SKM-1 treated with dmso at 0.1 percent for 144 hours (cell line): ENCODE data around the gene HERC4.
A peak's percentile ranks its signal among the peaks of the same experiment; 100 is the strongest.
"Not testable (repeated sequence)": the region's sequence is repeated elsewhere in the genome, so short reads cannot be mapped to it uniquely, and the experiment has no call there.

Experiments
- DNase-seq: peaks from one replicate; lab custom pipeline; 2025; ENCODE audit not compliant: unreplicated experiment; lab: John Stamatoyannopoulos, UW

HERC4 gene

DNA sequence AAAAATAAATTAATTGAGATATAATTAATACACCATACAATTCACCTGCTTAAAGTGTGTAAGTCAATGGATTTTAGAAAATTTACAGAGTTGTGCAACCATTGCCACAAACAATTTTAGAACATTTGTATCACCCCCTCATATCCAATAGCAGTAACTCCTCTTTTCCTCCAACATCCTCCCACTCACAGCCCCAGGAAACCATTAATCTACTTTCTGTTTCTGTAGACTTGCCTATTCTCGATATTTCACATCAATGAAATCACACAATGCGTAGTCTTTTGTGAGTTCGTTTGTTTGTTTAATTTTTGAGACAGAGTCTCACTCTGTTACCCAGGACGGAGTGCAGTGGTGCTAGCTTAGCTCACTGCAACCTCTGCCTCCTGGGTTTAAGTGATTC, 13.7 kb upstream of the HERC4 start:
- no peak for DNase-seq

DNA sequence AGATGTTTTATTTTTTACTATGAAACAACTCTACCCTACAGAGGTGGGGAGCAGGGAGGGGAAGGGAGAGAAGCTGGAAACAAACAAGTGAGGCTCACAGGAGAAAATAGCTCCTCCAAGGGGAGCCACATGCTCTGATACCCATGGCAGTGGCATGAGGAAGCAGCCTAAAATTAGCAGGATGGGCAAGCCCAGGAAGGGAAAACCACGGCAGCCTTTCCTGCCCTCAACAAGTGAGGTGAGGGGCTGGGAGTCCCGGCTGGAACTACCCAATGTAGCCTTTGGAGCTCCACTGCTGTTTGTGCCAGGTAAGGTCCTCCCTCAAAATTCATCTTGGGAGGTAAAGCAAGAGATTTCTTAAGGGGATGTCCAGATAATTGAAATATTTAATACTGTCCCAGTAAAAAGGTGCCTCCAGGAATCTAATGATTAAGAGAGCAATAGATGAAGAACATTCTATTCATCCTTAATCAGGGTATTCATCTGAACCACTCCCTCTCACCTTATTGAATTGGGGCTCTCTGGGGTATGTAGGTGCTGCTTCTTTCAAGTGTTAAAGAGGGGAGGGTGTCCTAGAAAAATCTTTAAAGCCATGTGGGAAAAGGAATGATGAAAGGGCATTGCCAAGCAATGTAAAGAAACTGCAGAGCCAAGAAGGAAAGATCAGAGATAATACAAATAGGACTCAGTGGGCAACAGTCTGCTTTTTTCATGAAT, 12.8 kb upstream of the HERC4 start:
- no peak for DNase-seq

DNA sequence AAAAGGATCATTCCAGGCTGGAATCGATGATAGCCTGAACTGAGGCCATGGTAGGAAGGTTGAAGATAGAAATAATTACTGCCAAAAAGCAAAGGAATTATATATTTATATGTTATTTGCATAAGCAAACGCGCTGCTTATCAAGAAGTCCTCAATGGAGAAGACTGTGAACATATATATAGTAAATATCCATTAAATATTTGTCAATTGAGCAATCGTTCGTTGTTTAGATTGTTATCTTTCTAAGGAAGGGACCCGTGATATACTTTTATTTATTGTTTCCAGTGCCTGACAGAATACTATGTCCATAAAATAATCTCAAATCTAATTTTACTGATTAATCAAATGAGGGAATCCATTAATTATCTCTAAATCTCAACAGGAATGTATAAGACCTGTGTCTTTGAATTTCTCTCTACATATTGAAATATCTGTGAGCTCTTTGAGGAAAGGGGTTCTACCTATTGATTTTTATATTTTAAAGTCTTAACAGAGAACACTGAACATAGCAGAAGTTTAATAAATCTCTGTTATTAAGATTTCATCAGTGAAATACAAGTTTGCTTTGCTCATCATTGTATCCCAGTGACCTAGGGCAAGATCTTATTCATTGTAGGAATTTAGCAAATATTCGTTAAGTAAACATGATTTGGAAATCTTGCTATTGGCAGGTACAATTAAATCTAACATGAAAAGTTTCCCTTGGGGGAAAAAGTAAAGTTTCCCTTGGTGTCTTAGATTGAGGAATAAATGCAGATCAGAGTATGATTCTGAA, 12.0 kb upstream of the HERC4 start:
- no peak for DNase-seq

DNA sequence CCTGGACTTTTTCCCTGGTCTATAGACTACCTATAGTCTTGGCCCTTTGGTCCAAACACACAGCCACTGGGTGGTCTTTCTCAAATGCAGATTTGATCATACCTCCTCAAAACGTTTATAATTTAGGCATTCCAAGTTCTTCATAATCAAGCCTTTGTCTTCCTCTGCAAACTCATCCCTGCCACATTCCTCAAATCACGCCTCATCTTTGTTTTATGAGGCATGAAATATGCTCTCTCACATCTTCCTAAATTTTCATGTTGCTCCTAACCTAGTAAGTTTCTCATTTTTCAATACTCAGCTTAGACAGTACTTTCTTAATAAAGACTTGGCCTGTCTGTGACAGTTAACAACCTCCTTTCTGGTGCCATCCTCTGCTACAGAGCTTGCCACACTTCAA, 10.9 kb upstream of the HERC4 start:
- DNase-seq: no peak

DNA sequence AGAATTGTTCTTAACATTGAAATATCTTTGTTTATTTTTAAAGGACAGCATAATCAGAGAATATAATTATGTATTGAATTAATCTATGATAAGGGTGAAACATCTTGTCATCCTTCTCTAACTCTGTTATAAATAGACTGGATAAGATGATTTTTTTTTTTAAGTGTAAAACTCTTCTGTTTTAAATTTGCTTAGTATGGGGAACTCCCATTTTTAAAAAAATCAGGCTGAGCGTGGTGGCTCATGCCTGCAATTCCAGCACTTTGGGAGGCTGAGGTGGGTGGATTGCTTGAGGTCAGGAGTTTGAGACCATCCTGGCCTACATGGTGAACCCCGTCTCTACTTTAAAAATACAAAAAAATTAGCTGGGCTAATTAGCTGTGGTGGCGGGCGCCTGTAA, 9.4 kb upstream of the HERC4 start:
- no peak for DNase-seq

DNA sequence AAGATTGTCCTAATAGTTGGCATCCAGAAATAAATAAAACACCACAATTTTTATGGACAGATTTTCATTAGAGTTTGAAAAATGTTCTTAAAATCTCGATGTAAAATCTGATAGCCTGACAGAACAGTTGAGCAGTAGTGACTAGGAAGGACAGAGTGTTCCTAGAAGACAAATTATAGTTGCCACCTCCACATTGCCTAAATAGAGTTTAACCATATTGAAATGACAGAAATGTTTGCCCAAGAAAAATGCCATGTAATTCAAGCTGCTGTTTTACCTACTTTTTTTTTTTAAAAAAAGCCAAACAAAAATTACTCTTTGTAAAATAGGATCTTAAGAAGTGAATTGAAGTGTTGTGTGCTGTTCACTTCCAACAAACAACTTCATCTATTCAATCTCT, 8.9 kb upstream of the HERC4 start:
- DNase-seq: no peak

DNA sequence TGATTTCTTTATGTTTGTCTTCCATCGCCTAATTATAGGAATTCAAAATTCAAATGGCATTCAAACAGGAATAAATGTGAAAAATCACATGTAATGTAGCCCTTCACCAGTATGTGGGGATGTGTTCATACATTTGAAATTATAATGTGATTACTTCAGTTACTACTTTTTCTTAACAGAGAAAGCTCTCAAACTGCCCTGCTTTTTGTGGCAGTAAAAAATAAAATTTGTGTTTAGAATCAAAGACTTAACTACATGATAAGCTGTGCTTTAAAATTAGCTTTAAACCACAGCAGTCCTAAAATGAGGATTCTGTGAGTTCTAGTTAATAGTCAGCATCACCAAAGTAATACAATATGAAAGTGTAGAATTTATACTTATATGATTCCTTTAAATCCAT, 7.8 kb upstream of the HERC4 start:
- no peak for DNase-seq

DNA sequence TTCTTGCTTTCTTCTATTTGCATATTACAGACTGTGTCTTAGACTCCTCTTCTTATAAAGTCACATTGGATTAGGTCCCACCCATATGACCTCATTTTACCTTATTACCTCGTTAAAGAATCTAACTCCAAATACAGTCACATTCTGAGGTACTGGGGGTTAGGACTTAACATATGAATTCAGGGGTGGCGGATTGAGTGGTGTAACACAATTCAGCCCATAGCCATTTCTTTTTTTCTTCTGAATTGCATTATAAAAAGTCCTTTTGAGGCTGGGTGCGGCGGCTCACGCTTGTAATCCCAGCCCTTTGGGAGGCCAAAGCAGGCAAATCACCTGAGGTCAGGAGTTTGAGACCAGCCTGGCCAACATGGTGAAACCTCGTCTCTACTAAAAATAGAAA, 6.8 kb upstream of the HERC4 start:
- no peak for DNase-seq

DNA sequence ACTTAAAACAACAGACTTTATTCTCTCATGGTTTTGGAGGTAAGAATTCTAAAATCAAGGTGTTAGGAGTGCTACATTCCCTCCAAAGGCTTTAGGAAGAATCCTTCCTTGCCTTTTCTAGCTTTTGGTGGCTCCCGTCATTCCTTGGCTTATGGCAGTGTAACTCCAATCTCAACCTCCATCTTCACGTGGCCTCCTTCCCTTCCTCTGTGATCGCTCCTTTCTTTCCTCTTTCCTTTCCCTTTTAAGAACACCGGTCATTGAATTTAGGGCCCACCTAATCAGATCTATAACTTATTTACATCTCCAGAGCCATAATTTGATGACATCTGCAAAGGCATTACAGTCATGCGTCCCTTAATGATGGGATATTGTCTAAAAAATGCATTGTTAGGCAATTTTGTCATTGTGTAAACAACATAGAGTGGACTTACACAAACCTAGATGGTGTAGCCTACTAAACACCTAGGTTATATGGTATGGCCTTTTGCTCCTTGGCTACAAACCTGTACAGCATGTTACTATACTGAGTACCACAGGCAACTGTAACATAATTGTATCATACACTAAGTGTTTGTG, 5.9 kb upstream of the HERC4 start:
- no peak for DNase-seq

DNA sequence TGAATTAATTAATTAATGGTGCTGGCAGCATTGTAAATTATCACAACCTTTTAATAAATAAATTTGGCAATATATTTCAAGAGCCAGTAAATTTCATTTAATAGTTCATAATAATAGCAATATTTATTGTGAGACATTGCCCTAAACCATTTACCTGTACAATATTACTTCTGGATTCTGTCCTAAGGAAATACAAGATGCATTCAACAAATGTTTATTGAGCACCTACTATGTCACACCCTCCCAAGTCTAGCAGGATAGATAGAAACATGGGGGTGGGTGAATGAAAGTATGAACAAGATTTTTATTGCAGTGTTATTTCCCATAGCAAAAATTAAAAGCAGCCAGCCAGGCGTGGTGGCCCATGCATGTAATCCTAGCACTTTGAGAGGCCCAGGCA, 4.4 kb upstream of the HERC4 start:
- DNase-seq: no peak

DNA sequence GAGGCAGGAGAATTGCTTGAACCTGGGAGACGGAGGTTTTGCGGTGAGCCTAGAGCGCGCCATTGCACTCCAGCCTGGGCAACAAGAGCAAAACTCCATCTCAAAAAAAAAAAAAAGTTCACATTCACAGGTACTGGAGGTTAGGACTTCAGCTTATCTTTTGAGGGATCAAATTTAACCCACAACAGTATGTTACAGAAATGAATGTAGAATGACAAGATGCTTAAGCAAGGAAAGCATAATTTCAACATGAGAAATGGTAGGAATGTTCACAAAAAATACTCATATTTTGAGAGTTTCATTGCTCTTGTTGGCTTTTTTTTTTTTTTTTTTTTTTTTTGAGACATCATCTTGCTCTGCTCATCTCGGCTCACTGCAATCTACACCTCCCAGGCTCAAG, 1.9 kb upstream of the HERC4 start:
- no peak for DNase-seq

DNA sequence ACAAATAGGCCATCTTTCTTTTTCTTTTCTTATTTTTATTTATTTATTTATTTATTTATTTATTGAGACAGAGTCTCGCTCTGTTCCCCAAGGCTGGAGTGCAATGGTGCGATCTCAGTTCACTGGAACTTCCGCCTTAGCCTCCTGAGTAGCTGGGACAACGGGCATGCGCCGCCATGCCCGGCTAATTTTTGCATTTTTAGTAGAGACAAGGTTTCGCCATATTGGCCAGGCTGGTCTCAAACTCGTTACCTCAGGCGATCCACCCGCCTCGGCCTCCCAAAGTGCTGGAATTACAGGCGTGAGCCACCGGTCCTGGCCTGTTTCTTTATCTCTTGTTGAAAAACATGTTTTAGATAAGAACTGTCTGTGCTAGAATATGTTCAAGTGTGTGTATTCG, 998 bp upstream of the HERC4 start:
- DNase-seq: not testable (repeated sequence)

DNA sequence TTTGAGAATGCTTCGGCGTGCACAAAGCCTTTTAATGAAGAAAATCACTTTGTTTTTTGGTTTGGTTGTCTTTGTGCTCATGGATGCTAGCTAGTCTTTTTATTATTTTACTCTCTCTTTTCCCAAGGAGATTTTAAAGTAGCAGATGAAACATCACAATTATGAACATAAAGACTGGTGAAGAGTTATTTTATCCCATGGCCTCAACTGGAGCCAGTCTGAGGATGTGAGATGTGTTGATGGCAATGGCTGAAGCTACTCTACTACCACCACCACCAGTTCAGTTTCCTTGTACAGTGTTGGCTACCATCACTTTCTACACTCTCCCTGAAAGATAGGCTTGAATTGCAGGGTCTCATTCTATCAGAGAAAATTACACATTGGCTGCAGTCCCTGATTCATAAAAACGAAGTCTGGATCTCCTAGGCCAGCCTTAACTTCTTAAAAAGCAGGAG, 494 bp upstream of the HERC4 start:
- no peak for DNase-seq

DNA sequence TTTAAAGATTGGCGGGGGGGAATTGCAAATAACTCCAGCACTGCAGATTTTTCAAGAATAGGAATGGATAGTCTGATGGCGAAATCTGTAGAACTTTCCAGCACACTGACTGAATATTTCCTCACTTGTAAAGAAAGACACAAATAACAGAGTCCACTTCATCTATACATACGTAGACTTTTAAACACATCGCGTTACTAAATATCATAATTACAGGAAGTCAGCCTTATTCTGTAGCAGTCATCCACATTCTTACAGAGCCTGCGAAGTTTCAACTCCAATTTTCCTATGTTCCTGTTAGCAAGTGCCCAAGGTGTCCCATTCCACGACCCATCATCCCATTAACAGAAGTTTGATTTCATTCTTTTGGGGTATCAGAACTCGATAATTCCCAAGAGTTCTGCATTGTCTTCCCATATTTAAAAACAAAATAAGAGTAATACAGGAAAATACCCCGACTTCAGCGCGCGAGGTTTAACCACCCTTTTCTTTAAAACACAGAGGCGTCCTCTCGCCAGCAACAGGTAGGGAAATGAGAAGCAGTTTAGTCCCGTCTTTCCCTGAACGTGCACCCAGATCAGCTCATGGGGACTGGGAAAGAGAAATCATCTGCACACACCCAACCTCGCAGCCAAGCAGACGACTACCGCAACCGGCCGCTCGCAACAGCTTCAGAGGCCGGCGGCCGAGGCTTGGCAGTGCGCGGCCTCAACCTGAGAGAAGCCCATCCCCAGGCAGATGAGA, 880 bp downstream of the HERC4 start:
- DNase-seq: peak; percentile 19

DNA sequence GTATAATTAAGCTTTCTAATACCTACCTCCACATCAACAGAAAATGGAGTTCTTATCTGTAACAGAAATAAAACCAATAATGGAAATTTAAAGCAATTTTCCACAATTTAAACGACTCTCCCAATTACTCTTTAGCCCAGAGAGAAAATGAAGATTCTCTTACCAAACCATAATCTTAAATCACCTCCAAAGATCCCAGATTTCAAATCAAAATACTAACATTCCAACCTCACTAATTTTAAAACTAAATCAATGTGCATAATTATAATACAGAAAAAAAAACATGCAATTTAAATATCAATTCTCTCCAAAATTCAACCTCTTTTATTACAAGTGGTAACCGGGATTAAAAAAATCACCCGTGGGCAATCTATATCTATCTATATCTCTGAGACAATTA, 1.5 kb downstream of the HERC4 start:
- no peak for DNase-seq

DNA sequence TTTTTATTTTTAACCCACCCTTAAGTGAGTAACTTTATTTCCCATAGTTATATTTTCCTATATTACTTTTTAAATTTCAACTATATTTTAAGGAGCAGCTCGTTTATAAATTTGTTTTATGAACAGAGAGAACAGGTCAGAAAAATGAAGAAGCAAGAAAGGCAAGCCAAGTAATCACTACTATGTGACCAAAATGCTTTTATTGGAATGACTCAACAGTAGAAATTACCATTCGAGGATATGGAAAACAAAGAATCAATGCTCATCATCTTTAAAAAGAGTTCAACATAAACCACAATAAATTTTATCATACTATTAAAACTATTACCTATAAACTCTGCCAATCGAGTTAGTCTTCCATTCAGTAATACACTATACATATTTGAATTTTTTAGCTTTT, 7.6 kb downstream of the HERC4 start:
- no peak for DNase-seq

DNA sequence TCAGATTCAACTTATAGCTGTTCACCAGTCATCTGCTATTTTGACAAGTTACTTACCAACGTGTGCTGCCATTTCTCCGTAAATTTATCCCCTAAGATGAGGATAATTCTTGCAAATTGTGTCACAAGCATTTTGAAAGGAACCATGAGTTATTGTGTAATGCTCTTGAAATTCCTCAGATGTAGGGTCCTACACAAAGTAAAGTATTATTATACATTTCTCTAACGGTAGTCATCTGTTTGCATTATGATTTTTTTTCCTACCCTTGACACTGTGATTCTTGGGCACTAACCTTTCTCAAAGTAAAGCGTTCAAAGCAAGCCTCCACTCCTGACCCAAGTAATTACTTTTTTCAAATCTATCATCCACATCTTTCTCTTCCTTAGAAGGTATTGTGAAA, 8.1 kb downstream of the HERC4 start:
- no peak for DNase-seq

DNA sequence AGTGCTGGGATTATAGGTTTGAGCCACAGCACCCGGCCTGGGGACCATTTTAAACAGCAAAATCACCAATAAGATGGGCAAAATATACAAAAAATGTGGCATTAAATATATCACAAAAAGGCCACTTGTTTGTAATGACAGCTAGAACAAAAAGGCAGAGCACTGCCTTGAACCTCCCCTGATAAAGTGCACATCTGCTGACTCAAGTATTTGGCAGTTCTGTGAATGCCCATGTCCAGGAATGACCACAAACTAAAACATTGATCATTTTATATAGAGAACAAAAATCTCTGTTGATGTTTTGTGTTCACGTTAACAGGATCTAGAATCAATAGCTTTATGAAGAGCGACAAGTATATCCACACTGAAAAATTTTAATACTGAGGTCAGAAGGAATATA, 21.5 kb downstream of the HERC4 start:
- DNase-seq: no peak

DNA sequence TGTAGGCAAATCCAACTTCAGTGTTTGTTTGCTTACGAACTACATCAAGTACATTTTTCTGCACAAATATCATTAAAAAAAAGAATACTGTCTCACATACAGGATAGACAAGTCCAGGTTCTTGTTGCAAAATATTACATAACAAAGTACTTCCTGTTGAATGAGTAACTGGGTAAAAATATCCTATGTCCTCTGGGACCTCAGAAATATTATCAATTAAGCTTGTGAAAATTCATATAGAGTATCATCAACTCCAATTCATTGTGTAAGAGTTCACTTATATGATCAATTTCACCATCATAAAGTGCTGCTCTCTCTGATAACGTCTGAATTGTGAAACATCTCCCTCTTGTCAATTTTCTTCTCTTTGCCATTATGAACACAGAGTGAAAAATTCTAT, 22.6 kb downstream of the HERC4 start:
- DNase-seq: peak; percentile 66

DNA sequence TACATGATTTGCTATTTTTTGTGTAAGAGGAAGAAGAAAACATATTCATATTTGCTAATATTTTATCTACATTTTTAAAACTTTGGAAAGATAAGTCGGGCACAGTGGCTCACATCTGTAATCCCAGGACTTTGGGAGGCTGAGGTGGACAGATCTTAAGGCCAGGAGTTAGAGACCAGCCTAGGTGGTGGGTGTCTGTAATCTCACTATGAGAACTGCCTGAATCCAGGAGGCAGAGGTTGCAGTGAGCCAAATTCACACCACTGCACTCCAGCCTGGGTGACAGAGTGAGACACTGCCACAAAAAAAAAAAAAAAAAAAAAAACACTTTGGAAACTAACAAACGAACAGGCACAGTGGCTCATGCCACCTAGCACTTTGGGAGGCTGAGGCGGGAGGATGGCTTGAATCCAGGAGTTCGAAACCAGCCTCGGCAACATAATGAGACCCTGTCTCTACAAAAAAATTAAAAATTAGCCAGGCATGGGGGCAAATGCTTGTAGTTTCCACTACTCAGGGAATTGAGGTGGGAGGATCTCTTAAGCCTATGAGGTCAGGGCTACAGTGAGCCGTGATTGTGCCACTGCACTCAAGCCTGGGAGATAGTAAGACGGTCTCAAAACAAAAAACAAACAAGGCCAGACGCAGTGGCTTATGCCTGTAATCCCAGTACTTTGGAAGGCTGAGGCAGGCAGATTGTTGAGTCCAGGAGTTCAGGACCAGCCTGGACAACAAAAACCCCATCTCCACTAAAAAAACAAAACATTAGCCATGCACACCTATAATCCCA, 25.6 kb downstream of the HERC4 start:
- no peak for DNase-seq
